ENCODE results near the gene CTIF.
"Not testable (repeated sequence)": the region's sequence is repeated elsewhere in the genome, so short reads cannot be mapped to it uniquely, and the experiment has no call there.

Gene CTIF

DNA sequence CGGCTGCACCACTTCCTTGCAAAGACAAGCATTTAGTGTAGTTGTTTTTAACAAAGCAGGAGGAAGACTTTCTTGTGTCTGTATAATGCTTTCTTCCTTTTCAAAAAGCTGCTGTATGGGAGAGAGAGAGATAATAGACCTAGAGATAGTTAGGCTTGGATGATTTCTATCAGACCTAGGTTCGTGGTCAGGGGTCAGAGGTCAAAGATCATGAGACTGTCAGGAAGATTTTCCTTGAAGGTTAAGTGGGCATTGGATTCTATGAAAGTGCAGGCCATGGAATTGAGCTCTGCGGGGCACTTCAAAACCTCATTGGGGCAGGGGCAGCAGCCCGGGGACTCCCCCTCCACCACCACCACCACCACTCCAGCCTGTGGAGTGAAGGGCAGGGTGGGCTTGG lies 164.6 kb downstream of the CTIF start:
- no peak for FAIRE-seq
- no peak for DNase-seq (ENCODE audit: low spot score)

DNA sequence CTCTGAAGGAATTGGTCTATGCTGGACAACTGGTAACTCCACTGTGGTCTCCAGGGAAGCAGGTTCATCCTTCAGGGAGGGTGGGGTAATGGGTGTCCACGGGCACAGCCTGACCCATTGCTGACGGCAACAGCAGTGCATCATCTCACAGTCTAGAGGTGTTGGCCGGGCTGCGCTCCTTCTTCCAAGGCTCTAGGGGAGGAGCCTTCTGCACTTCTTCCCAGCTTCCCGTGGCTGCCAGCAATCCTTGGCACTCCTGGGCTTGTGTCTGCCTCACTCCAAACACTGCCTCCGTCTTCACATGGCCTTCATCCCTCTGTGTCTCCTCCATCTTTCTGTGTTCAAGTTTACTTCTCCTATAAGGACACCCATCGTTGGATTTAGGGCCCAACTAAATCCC lies 166.2 kb downstream of the CTIF start:
- FAIRE-seq (no peak), DNase-seq (ENCODE audit: low spot score) (no peak)

GRCh38 chr18:48705531-48705930 lies 166.7 kb downstream of the CTIF start:
- DNase-seq (ENCODE audit: low spot score) (no peak), FAIRE-seq (no peak)

- DNase-seq (ENCODE audit: low spot score), result no peak
- no peak for FAIRE-seq
Measured at GRCh38 chr18:48706731-48707130, 167.9 kb downstream of the CTIF start.

- FAIRE-seq, result no peak
Measured at GRCh38 chr18:48707636-48708296, 168.9 kb downstream of the CTIF start.

GRCh38 chr18:48708807-48709206 lies 170.0 kb downstream of the CTIF start:
- DNase-seq (ENCODE audit: low spot score), result no peak
- no peak for FAIRE-seq

More at GRCh38 chr18:48707636-48708296, 168.9 kb downstream of the CTIF start:
- no peak for DNase-seq (ENCODE audit: low spot score)

- no peak for DNase-seq (ENCODE audit: low spot score)
- FAIRE-seq, result no peak
Measured at GRCh38 chr18:48709371-48710062, 170.7 kb downstream of the CTIF start.

DNA sequence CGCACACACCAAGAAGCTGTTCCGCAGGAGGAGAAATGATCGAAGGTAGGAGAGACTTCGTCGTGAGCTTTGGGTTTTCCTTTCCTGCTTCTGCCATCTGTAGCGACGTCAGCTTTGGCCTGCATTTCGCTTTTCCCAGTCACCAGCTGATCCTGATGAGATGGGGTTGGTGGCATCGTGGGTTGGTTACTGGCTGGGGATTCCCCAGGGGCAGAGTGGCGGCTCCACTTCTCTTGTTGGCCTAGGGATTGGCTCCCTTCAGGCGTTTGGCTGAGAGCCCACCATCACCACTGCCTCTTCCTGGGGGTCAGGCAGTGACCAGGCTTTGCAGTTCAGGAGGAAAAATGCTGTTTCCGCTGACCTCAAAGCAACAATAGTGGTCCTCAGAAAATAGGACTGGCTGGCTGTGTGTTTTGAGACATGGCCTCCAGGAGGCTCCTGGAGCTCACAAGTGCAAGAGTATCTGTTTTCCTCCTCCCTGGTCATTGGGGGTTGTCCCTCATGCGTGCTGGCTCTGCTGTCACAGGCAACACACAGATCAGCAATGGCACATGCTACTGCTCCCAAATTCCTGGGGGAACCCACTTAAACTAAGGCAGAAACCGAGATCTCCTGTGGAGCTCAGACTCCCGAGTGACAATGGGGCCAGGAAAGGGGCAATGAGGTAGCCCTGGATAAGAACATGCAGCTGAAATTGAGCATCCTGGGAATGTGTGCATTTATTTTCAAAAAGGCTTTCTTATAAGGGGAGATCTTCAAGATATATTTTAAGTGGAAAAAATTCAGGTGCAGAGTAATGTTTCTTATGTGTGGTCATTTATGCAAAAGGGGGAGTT lies 173.0 kb downstream of the CTIF start:
- DNase-seq (ENCODE audit: low spot score), result no peak
- FAIRE-seq, result no peak

DNA sequence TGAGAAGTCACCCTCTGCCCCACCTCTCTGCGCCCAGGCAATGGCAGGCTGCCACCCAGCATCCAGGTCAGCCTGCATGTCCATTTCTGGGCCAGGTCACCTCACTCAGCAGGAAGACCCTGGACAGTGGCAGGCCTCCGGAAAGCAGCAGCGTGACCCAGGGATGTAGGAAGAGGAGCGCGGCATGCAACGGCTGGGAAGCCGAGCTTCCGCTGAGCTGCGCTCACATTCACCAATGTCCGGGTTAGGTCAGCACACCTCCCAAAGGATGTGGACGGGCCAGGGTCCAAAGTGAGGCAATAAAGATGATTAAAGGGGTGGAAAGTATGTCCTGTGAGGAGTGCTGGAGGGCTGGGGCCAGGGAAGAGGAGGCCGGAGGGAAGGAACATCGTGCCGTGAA lies 174.5 kb downstream of the CTIF start:
- FAIRE-seq (no peak), DNase-seq (ENCODE audit: low spot score) (no peak)

DNA sequence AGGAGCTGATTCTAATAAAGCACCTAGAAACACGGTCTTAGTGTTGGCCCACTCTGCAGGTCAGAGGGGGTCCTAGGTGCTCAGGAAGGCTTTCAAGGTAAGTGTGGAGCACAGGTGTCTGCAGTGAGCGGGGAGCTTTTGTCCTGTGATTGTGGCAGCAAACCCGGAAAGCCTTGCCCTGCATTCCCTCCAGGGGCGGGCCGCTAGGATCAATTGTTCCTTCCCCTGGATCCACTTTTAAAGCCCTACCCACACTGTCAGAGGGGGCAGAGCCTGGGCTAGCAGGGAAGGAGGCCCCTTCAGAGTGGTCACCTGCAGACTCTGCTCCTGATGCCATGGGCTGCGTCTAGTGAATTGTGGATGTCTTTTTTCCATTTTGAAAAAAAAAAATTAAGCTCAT lies 176.0 kb downstream of the CTIF start:
- no peak for DNase-seq (ENCODE audit: low spot score)
- no peak for FAIRE-seq

DNA sequence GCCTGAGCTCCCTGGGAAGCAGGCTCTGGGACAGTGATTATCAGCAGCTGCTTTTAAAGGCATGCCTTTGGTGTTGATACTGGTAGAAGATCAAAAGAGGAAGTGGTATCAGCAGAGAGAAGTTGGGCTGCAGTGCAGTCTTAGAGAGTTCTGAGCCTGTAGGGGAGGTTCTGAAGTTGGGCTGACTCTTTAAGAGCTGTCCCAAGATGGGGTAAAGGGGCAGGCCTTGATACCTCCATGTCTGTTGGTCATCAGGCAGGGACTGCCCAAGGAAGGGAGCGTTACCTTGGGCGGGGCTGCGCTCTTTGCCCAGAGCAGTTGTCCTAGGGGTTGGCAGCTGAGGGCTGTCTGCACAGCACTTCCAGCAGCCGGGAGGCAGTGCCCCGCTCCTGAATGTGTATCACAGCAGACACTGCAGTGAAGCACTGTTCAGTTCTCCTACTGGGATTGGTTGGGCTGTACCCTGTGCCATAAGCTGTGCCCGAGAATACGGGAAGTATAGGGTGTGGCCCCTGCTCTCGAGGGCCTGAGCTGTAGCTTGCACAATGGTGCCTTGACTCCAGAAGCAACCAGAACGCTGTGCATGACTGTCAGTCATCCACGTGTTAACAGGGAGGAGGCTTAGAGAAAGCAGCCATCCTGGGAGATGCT lies 177.0 kb downstream of the CTIF start:
- FAIRE-seq (no peak), DNase-seq (ENCODE audit: low spot score) (no peak)

GRCh38 chr18:48717227-48717626 lies 178.4 kb downstream of the CTIF start:
- DNase-seq (ENCODE audit: low spot score); FAIRE-seq: not testable (repeated sequence)

GRCh38 chr18:48718251-48718959 lies 179.6 kb downstream of the CTIF start:
- no peak for FAIRE-seq

GRCh38 chr18:48719388-48719787 lies 180.6 kb downstream of the CTIF start:
- DNase-seq (ENCODE audit: low spot score) (no peak), FAIRE-seq (no peak)

More at GRCh38 chr18:48718251-48718959, 179.6 kb downstream of the CTIF start:
- no peak for DNase-seq (ENCODE audit: low spot score)

- no peak for FAIRE-seq
- no peak for DNase-seq (ENCODE audit: low spot score)
Measured at GRCh38 chr18:48719974-48720654, 181.3 kb downstream of the CTIF start.

DNA sequence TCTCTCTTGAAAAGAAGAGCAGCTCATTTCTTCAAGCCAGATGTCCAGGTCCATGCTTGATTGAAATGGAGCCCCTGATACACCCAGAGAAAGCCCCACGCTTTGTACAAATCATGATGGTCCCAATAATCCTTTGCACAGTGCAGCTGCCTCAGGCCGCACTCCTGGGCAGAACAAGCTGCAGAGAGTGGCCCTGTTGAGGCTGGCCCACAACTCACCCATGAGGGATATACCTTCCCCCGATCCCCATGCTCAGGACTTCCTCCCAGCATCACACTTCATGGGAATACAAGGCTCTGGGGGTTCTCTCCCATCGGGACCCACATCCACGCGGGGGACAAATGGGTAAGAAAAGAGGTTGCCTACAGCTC lies 181.8 kb downstream of the CTIF start:
- FAIRE-seq, result no peak
- DNase-seq (ENCODE audit: low spot score), result no peak

- DNase-seq (ENCODE audit: low spot score), result no peak
Measured at GRCh38 chr18:48721312-48721711, 182.5 kb downstream of the CTIF start.

DNA sequence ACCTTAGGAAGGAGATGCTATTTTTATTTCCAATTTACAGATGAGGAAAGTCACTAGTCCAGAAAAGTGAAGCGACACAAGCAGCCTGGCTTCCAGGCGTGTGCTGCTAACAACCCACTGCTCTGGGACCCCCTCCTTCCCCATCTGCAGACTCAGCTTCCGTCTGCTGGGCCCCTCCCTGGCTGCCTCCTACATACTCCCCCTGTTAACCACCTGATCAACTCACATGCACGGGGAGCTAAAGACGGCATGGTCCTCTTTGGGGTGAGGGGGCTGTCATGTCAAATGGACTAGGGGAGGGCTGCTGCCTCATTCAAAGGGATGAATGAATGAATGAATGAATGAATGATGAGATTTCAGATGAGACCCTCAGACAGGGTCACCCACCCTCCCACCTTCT lies 184.2 kb downstream of the CTIF start:
- no peak for DNase-seq (ENCODE audit: low spot score)
- no peak for FAIRE-seq

More at GRCh38 chr18:48721312-48721711, 182.5 kb downstream of the CTIF start:
- FAIRE-seq, result no peak

GRCh38 chr18:48723837-48724236 lies 185.0 kb downstream of the CTIF start:
- DNase-seq (ENCODE audit: low spot score) (no peak), FAIRE-seq (no peak)

DNA sequence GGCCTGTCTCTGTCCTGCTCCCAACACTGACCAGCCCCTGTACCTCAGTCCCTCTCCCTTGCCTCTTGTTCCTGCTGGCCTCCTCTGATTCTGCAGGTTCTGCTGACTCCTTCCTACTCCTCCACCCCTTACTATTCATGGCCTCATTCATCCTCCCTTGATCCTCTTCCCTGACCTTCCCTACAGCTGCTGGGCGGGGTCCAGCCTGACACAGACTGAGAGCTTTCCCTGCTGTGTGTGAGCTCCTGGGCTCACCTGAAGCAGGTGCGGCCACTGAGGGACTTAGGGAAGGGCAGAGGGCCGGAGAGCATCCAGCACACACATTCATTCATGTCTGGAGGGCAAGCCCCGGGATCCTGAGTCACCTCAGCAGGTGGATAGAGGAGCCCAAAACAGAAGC lies 185.6 kb downstream of the CTIF start:
- DNase-seq (ENCODE audit: low spot score) (no peak), FAIRE-seq (no peak)

GRCh38 chr18:48724939-48725338 lies 186.1 kb downstream of the CTIF start:
- FAIRE-seq (no peak), DNase-seq (ENCODE audit: low spot score) (no peak)
